ENCODE results near the gene MEF2D. TPM values are rescaled to one million over a fixed set of nuclear protein-coding genes. Genes with fewer than 3 reads are reported as not detected.

MEF2D gene
- total RNA-seq, 1 experiment from 2014 or later = 54.1 TPM

GRCh38 chr1:156436141-156437036, 64.2 kb downstream of the MEF2D start:
- no TSS peak for BruUV-seq (replicated peaks)
- Mint-ChIP-seq H3K4me3 (ENCODE audit: low read depth, unreplicated experiment) (peak overlapping the region; percentile 45), H3K27me3 (ENCODE audit: unreplicated experiment) (peaks cover 100% of the 10 kb centered on the region), H3K36me3 (ENCODE audit: insufficient read depth, unreplicated experiment) (no peaks in the 10 kb centered on the region), H3K9me3 (ENCODE audit: low read depth, unreplicated experiment) (no peaks in the 10 kb centered on the region), H3K27ac (ENCODE audit: unreplicated experiment) (no peak overlapping the region), H3K4me1 (ENCODE audit: low read depth, unreplicated experiment) (no peaks in the 10 kb centered on the region)
- CTCF ChIA-PET = interaction anchor here (0.6 to 0.9 kb wide), 4 partner anchors 9 to 75 kb away, joined by 3 to 8 read pairs (median 6); no protein-coding TSS in a partner anchor
- intact Hi-C loops (cut with micrococcal nuclease; ENCODE audit: unreplicated experiment) = no loop called here
- no peak for TF ChIP-seq CTCF (IDR thresholded peaks at IDR 0.05; ENCODE audit: unreplicated experiment)
- no peak for DNase-seq

- DNase-seq = no peak
- Mint-ChIP-seq H3K36me3 (ENCODE audit: insufficient read depth, unreplicated experiment) (no peaks in the 10 kb centered on the region), H3K4me3 (ENCODE audit: low read depth, unreplicated experiment) (peak overlapping the region; percentile 45), H3K27ac (ENCODE audit: unreplicated experiment) (no peak overlapping the region), H3K27me3 (ENCODE audit: unreplicated experiment) (peaks cover 100% of the 10 kb centered on the region), H3K4me1 (ENCODE audit: low read depth, unreplicated experiment) (no peaks in the 10 kb centered on the region), H3K9me3 (ENCODE audit: low read depth, unreplicated experiment) (no peaks in the 10 kb centered on the region)
- CTCF ChIA-PET = interaction anchor here (0.9 kb wide), 1 partner anchor 9 kb away, joined by 4 read pairs; no protein-coding TSS in a partner anchor
- intact Hi-C loops (cut with micrococcal nuclease; ENCODE audit: unreplicated experiment) = no loop called here
- BruUV-seq (replicated peaks) = no TSS peak
- TF ChIP-seq CTCF (IDR thresholded peaks at IDR 0.05; ENCODE audit: unreplicated experiment) = no peak
These were observed 64.9 kb downstream of the MEF2D start for GRCh38 chr1:156435545-156436140.

- CTCF ChIA-PET = interaction anchor here (0.9 to 1.5 kb wide), 2 partner anchors 8 to 49 kb away, joined by 3 to 4 read pairs; no protein-coding TSS in a partner anchor
- Mint-ChIP-seq H3K27me3 (ENCODE audit: unreplicated experiment) (peaks cover 100% of the 10 kb centered on the region), H3K9me3 (ENCODE audit: low read depth, unreplicated experiment) (no peaks in the 10 kb centered on the region), H3K4me3 (ENCODE audit: low read depth, unreplicated experiment) (peak overlapping the region; percentile 45), H3K27ac (ENCODE audit: unreplicated experiment) (no peak overlapping the region), H3K4me1 (ENCODE audit: low read depth, unreplicated experiment) (no peaks in the 10 kb centered on the region), H3K36me3 (ENCODE audit: insufficient read depth, unreplicated experiment) (no peaks in the 10 kb centered on the region)
- intact Hi-C loops (cut with micrococcal nuclease; ENCODE audit: unreplicated experiment) = no loop called here
- BruUV-seq (replicated peaks) = no TSS peak
- no peak for TF ChIP-seq CTCF (IDR thresholded peaks at IDR 0.05; ENCODE audit: unreplicated experiment)
- DNase-seq = no peak
These were observed 65.5 kb downstream of the MEF2D start for GRCh38 chr1:156434989-156435544.

GRCh38 chr1:156433602-156434001, 67.0 kb downstream of the MEF2D start:
- intact Hi-C loops (cut with micrococcal nuclease; ENCODE audit: unreplicated experiment) = no loop called here
- no peaks in the 10 kb centered on the region for H3K36me3 Mint-ChIP-seq (ENCODE audit: insufficient read depth, unreplicated experiment)
- TF ChIP-seq CTCF (IDR thresholded peaks at IDR 0.05; ENCODE audit: unreplicated experiment) = no peak
- H3K9me3 Mint-ChIP-seq (ENCODE audit: low read depth, unreplicated experiment) = no peaks in the 10 kb centered on the region
- H3K4me1 Mint-ChIP-seq (ENCODE audit: low read depth, unreplicated experiment) = no peaks in the 10 kb centered on the region
- CTCF ChIA-PET = interaction anchor here (1.5 kb wide), 1 partner anchor 48 kb away, joined by 3 read pairs; no protein-coding TSS in a partner anchor
- no peak for DNase-seq
- H3K27me3 Mint-ChIP-seq (ENCODE audit: unreplicated experiment) = peaks cover 100% of the 10 kb centered on the region
- BruUV-seq (replicated peaks) = no TSS peak
- H3K27ac Mint-ChIP-seq (ENCODE audit: unreplicated experiment) = no peak overlapping the region
- no peak overlapping the region for H3K4me3 Mint-ChIP-seq (ENCODE audit: low read depth, unreplicated experiment)
